GM23338 (cell line): ENCODE measurements around the gene CNGA4. TPM values are rescaled to one million over a fixed set of nuclear protein-coding genes. Genes with fewer than 3 reads are reported as not detected.

Source experiments
- ATAC-seq: fragments of 200-7000 bp; cut with Tn5 transposase; 3 replicates; pipeline ENCODE4 v1.9.1; 2020
- DNase-seq: peaks from one replicate; pipeline ENCODE4 v3.0.0-alpha.2; 2015; ENCODE audit warnings: low spot score
- H2AFZ ChIP-seq: fragments of 200-600 bp; sonication (generic); 2 replicates; pipeline ENCODE4 v1.8.0; 2016; ENCODE audit warnings: antibody characterized with exemption, mild to moderate bottlenecking, moderate library complexity
- H3F3A ChIP-seq: fragments of 200-600 bp; sonication (generic); replicated peaks from 2 replicates; pipeline ENCODE4 v1.8.0; 2017; ENCODE audit warnings: antibody characterized with exemption, mixed run types, low read depth
- H3K27ac ChIP-seq: fragments of 200-600 bp; sonication (generic); 2 replicates; pipeline ENCODE4 v1.6.1; 2016; ENCODE audit warnings: low read depth
- H3K27me3 ChIP-seq: fragments of 200-600 bp; sonication (generic); 2 replicates; pipeline ENCODE4 v1.8.0; 2016; ENCODE audit warnings: mild to moderate bottlenecking, mixed run types, moderate library complexity; ENCODE audit not compliant: insufficient read depth
- H3K36me3 ChIP-seq: fragments of 200-600 bp; sonication (generic); 2 replicates; pipeline ENCODE4 v1.8.0; 2016; ENCODE audit warnings: mild to moderate bottlenecking; ENCODE audit not compliant: insufficient read depth
- H3K4me1 ChIP-seq: fragments of 200-600 bp; sonication (generic); 2 replicates; pipeline ENCODE4 v1.8.0; 2016; ENCODE audit warnings: mild to moderate bottlenecking, moderate library complexity; ENCODE audit not compliant: insufficient read depth
- H3K4me2 ChIP-seq: fragments of 200-600 bp; sonication (generic); 2 replicates; pipeline ENCODE4 v1.7.1; 2017; ENCODE audit warnings: mixed run types
- H3K4me3 ChIP-seq: fragments of 200-600 bp; sonication (generic); 2 replicates; pipeline ENCODE4 v1.6.1; 2016; ENCODE audit warnings: mixed run types
- H3K79me2 ChIP-seq: fragments of 200-600 bp; sonication (generic); replicated peaks from 2 replicates; pipeline ENCODE4 v1.8.0; 2017; ENCODE audit warnings: mild to moderate bottlenecking; ENCODE audit not compliant: insufficient read depth
- H3K9me2 ChIP-seq: fragments of 200-600 bp; sonication (generic); 2 replicates; pipeline ENCODE4 v1.8.0; 2017; ENCODE audit not compliant: insufficient read depth
- H4K20me1 ChIP-seq: fragments of 200-600 bp; sonication (generic); replicated peaks from 2 replicates; pipeline ENCODE4 v1.8.0; 2017; ENCODE audit warnings: mild to moderate bottlenecking; ENCODE audit not compliant: insufficient read depth
- H3K27ac Mint-ChIP-seq: 2 replicates; pipeline ENCODE4 v1.8.0; 2020; ENCODE audit warnings: inconsistent platforms, mild to moderate bottlenecking, moderate library complexity, mixed read lengths
- H3K27me3 Mint-ChIP-seq: 3 replicates; pipeline ENCODE4 v1.8.0; 2022; ENCODE audit warnings: low read depth, mild to moderate bottlenecking, moderate library complexity, mixed read lengths, inconsistent platforms; ENCODE audit not compliant: insufficient read depth, poor library complexity
- H3K36me3 Mint-ChIP-seq: 3 replicates; pipeline ENCODE4 v1.8.0; 2021; ENCODE audit warnings: low read depth, mild to moderate bottlenecking, inconsistent platforms, moderate library complexity, mixed read lengths
- H3K4me1 Mint-ChIP-seq: 3 replicates; pipeline ENCODE4 v1.8.0; 2020; ENCODE audit warnings: mild to moderate bottlenecking, inconsistent platforms, mixed read lengths
- H3K4me3 Mint-ChIP-seq: 3 replicates; pipeline ENCODE4 v1.8.0; 2021; ENCODE audit warnings: moderate library complexity, mild to moderate bottlenecking, inconsistent platforms, mixed read lengths
- H3K9me3 Mint-ChIP-seq: 3 replicates; pipeline ENCODE4 v1.8.0; 2020; ENCODE audit warnings: moderate library complexity, mild to moderate bottlenecking, inconsistent platforms, mixed read lengths
- CREB1 ChIP-seq: fragments of 250-450 bp; sonication (Bioruptor Pico); IDR thresholded peaks from 2 replicates; pipeline ENCODE4 v1.5.0; 2020; ENCODE audit warnings: low read depth, mild to moderate bottlenecking, moderate library complexity
- CTCF ChIP-seq, 2 experiments: fragments of 200-600 bp in 1 of 2; sonication (generic) in 1 of 2; conservative IDR thresholded peaks; 2 replicates each; pipeline versions ENCODE4 v1.5.1 to v1.6.1; 2016 to 2017; ENCODE audit warnings: antibody characterized with exemption in 2 of 2, low read depth in 2 of 2, mild to moderate bottlenecking in 2 of 2, moderate library complexity in 1 of 2
- EZH2 ChIP-seq: fragments of 200-600 bp; sonication (generic); IDR thresholded peaks from one replicate; pipeline ENCODE4 v1.8.0; 2017; ENCODE audit warnings: antibody characterized with exemption, mild to moderate bottlenecking, low read depth; ENCODE audit not compliant: unreplicated experiment
- EZH2phosphoT487 ChIP-seq: fragments of 200-600 bp; sonication (generic); IDR thresholded peaks from one replicate; pipeline ENCODE4 v1.8.1; 2018; ENCODE audit warnings: antibody characterized with exemption; ENCODE audit not compliant: unreplicated experiment
- JUNB ChIP-seq: IDR thresholded peaks from one replicate; pipeline ENCODE4 v1.6.1; 2016; ENCODE audit warnings: antibody characterized with exemption; ENCODE audit not compliant: unreplicated experiment
- NANOG ChIP-seq: IDR thresholded peaks from 2 replicates; pipeline ENCODE4 v1.6.1; 2016; ENCODE audit warnings: antibody characterized with exemption, borderline replicate concordance
- POLR2AphosphoS5 ChIP-seq: IDR thresholded peaks from 2 replicates; pipeline ENCODE4 v1.6.1; 2016; ENCODE audit warnings: antibody characterized with exemption, low read depth
- STAT1 ChIP-seq: IDR thresholded peaks from one replicate; pipeline ENCODE4 v1.6.1; 2016; ENCODE audit warnings: antibody characterized with exemption; ENCODE audit not compliant: unreplicated experiment
- ZNF331 ChIP-seq: fragments of 250-450 bp; sonication (Bioruptor Pico); IDR thresholded peaks from 2 replicates; pipeline ENCODE4 v1.5.0; 2020; ENCODE audit warnings: low read depth, mild to moderate bottlenecking, moderate library complexity
- ZNF462 ChIP-seq: fragments of 250-450 bp; sonication (Bioruptor Pico); IDR thresholded peaks from 2 replicates; pipeline ENCODE4 v1.5.0; 2020; ENCODE audit warnings: mild to moderate bottlenecking, moderate library complexity
- polyA plus RNA-seq: library from polyadenylated mRNA; unstranded; fragments of >200 nt; fragmentation: Nextera tagmentation; extraction: Ambion mirVana; gene quantifications from 2 replicates; pipeline ENCODE4 v1.2.1, GENCODE V29; 2016
- total RNA-seq: library from RNA; depleted of rRNA; stranded (reverse); fragments of >200 nt; shearing (Covaris generic); gene quantifications from 2 replicates; pipeline ENCODE4 v1.2.3, GENCODE V29; 2014
- TF ChIP-seq, protein P1 (sequence below): IDR thresholded peaks from 2 replicates; pipeline ENCODE4 v1.6.1; 2016; ENCODE audit warnings: antibody characterized with exemption

The CNGA4 gene
- total and polyA plus RNA-seq, 2 experiments from 2014 or later, result 0.15 TPM; not detected in 1

GRCh38 chr11:6283453-6284023 lies 44.6 kb downstream of the CNGA4 start (continued):
- TF ChIP-seq CTCF (conservative IDR thresholded peaks at IDR 0.05; ENCODE audit: low read depth in 2 of 2), result no peak

DNA sequence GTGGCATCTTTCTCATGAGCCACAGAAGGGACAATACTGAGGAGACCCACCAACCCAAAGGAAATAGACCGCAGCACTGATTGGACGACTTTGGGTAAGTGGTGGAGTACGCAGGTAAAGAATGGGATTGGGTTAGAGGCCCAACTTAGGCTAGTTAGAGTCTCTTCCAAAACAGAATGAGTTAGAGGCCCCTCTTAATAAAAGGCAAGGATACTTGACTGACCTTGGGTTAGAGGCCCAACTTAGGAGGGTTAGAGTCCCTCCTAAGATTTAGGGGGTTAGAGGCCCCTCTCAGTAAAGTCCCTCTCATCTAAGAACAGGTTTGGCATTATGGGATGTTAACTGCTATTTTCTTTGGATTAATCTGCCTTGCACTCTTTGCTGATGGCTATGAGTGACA lies 45.4 kb downstream of the CNGA4 start:
- Histone ChIP-seq H3F3A (no peaks in the 10 kb centered on the region), H2AFZ (no peak overlapping the region), H4K20me1 (no peaks in the 10 kb centered on the region), H3K27me3 (peaks cover 95% of the 10 kb centered on the region), H3K36me3 (no peaks in the 10 kb centered on the region), H3K27ac (no peak overlapping the region), H3K4me2 (no peak overlapping the region), H3K79me2 (no peaks in the 10 kb centered on the region), H3K9me2 (no peaks in the 10 kb centered on the region), H3K4me3 (no peak overlapping the region), H3K4me1 (peaks cover 16% of the 10 kb centered on the region)
- DNase-seq, result peak; percentile 48
- ATAC-seq, result no peak
- Mint-ChIP-seq H3K36me3 (no peaks in the 10 kb centered on the region), H3K27me3 (peaks cover 26% of the 10 kb centered on the region), H3K4me1 (peaks cover 20% of the 10 kb centered on the region), H3K27ac (no peak overlapping the region), H3K4me3 (no peak overlapping the region), H3K9me3 (no peaks in the 10 kb centered on the region)
- TF ChIP-seq POLR2AphosphoS5, result peak; percentile 59
- TF ChIP-seq CREB1, result no peak

- Histone ChIP-seq H3K79me2 (no peaks in the 10 kb centered on the region), H3F3A (no peaks in the 10 kb centered on the region)
- peaks cover 25% of the 10 kb centered on the region for H3K27me3 Mint-ChIP-seq
- no peak for TF ChIP-seq STAT1
- TF ChIP-seq, protein P1, sequence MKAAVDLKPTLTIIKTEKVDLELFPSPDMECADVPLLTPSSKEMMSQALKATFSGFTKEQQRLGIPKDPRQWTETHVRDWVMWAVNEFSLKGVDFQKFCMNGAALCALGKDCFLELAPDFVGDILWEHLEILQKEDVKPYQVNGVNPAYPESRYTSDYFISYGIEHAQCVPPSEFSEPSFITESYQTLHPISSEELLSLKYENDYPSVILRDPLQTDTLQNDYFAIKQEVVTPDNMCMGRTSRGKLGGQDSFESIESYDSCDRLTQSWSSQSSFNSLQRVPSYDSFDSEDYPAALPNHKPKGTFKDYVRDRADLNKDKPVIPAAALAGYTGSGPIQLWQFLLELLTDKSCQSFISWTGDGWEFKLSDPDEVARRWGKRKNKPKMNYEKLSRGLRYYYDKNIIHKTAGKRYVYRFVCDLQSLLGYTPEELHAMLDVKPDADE, result no peak
- no peak for TF ChIP-seq EZH2phosphoT487
- TF ChIP-seq JUNB, result no peak
- TF ChIP-seq CREB1, result no peak
- TF ChIP-seq NANOG, result no peak
- no peak for TF ChIP-seq ZNF331 (CRISPR knock-in tag)
- no peak for TF ChIP-seq EZH2
- TF ChIP-seq ZNF462 (CRISPR knock-in tag), result no peak
These were observed 46.1 kb downstream of the CNGA4 start for GRCh38 chr11:6285019-6285418.

More at GRCh38 chr11:6285019-6285418, 46.1 kb downstream of the CNGA4 start:
- Histone ChIP-seq H3K4me2 (no peak overlapping the region), H3K27me3 (peaks cover 94% of the 10 kb centered on the region), H3K27ac (no peak overlapping the region), H4K20me1 (no peaks in the 10 kb centered on the region), H3K9me2 (no peaks in the 10 kb centered on the region), H3K36me3 (no peaks in the 10 kb centered on the region), H3K4me3 (no peak overlapping the region), H3K4me1 (peaks cover 22% of the 10 kb centered on the region), H2AFZ (no peak overlapping the region)
- Mint-ChIP-seq H3K36me3 (no peaks in the 10 kb centered on the region), H3K9me3 (no peaks in the 10 kb centered on the region), H3K4me3 (no peak overlapping the region), H3K4me1 (peaks cover 25% of the 10 kb centered on the region), H3K27ac (no peak overlapping the region)
- DNase-seq (no peak), ATAC-seq (no peak)
